Measurements from ENCODE around the gene CHSY1. TPM values are rescaled to one million over a fixed set of nuclear protein-coding genes. Genes with fewer than 3 reads are reported as not detected.

Gene CHSY1
- total and polyA plus RNA-seq, 2 of the 13 experiments (the other 11 are each of a cell fraction or from before 2014, with no cell fraction given) = 13.3 to 13.7 TPM

DNA sequence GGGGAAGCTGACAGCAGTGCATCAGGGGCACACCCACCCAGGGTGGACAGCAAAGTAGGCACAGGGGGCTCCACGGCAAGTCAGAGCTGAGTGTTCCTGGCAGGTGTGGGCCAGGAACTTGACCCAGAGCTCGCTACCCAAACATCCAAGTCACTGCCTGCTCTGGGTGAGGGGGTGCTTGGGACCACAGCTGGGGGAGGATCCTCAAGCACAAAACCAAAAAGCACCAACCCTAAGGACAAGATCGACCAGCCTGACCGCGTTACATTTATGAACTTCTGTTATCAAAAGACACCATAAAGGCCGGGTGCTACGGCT, 101.2 kb downstream of the CHSY1 start:
- intact Hi-C loops (cut with micrococcal nuclease; ENCODE audit: unreplicated experiment) = no loop called here
- no peak for ATAC-seq
- 81% methylated on average over 6 of the region's 7 CpGs for WGBS (ENCODE audit: low lambda C conversion rate)
- in situ Hi-C loops (cut with HindIII; ENCODE audit: extremely low pct_ligation_motif_present, low pct_unique_long_range_greater_than_20kb) = no loop called here
- no peaks in the 10 kb centered on the region for H3K79me2 ChIP-seq (ENCODE audit: insufficient read depth, low read length)
- no peak overlapping the region for H3K4me2 ChIP-seq (ENCODE audit: low read depth, low read length)
- ChIA-PET POLR2A (no interaction called here), CTCF (ENCODE audit: low intra/inter-chr PET ratio, low total read pairs) (no interaction called here)
- no peak overlapping the region for H2AFZ ChIP-seq (ENCODE audit: low read length)
- FAIRE-seq = no peak
- no peak overlapping the region for H3K9ac ChIP-seq (ENCODE audit: insufficient read depth, low read depth, low read length)
- no peaks in the 10 kb centered on the region for H3K9me3 ChIP-seq (ENCODE audit: low read length)
- no peak overlapping the region for H3K27ac ChIP-seq (ENCODE audit: extremely low read length, insufficient read depth, low read length)
- TF ChIP-seq ATRX (CRISPR knock-in tag; IDR thresholded peaks at IDR 0.05; ENCODE audit: borderline replicate concordance) (no peak), NR2F6 (IDR thresholded peaks at IDR 0.05) (no peak), NR2F6 (CRISPR knock-in tag; IDR thresholded peaks at IDR 0.05) (no peak), ZNF737 (CRISPR knock-in tag; IDR thresholded peaks at IDR 0.05; ENCODE audit: borderline replicate concordance) (no peak), ZNF768 (CRISPR knock-in tag; IDR thresholded peaks at IDR 0.05) (no peak), NFIB (CRISPR knock-in tag; IDR thresholded peaks at IDR 0.05; ENCODE audit: borderline replicate concordance) (no peak), ZNF570 (CRISPR knock-in tag; IDR thresholded peaks at IDR 0.05; ENCODE audit: borderline replicate concordance) (no peak), ZNF446 (CRISPR knock-in tag; IDR thresholded peaks at IDR 0.05) (no peak), HES4 (CRISPR knock-in tag; IDR thresholded peaks at IDR 0.05; ENCODE audit: borderline replicate concordance) (no peak), KLF6 (CRISPR knock-in tag; IDR thresholded peaks at IDR 0.05) (no peak)
- TF ChIP-seq, protein P1, sequence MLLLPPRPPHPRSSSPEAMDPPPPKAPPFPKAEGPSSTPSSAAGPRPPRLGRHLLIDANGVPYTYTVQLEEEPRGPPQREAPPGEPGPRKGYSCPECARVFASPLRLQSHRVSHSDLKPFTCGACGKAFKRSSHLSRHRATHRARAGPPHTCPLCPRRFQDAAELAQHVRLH (CRISPR knock-in tag; IDR thresholded peaks at IDR 0.05; ENCODE audit: borderline replicate concordance, low read depth) = no peak
- TF ChIP-seq, protein P2, sequence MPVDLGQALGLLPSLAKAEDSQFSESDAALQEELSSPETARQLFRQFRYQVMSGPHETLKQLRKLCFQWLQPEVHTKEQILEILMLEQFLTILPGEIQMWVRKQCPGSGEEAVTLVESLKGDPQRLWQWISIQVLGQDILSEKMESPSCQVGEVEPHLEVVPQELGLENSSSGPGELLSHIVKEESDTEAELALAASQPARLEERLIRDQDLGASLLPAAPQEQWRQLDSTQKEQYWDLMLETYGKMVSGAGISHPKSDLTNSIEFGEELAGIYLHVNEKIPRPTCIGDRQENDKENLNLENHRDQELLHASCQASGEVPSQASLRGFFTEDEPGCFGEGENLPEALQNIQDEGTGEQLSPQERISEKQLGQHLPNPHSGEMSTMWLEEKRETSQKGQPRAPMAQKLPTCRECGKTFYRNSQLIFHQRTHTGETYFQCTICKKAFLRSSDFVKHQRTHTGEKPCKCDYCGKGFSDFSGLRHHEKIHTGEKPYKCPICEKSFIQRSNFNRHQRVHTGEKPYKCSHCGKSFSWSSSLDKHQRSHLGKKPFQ (CRISPR knock-in tag; IDR thresholded peaks at IDR 0.05; ENCODE audit: insufficient replicate concordance) = no peak
- TF ChIP-seq, protein P3, sequence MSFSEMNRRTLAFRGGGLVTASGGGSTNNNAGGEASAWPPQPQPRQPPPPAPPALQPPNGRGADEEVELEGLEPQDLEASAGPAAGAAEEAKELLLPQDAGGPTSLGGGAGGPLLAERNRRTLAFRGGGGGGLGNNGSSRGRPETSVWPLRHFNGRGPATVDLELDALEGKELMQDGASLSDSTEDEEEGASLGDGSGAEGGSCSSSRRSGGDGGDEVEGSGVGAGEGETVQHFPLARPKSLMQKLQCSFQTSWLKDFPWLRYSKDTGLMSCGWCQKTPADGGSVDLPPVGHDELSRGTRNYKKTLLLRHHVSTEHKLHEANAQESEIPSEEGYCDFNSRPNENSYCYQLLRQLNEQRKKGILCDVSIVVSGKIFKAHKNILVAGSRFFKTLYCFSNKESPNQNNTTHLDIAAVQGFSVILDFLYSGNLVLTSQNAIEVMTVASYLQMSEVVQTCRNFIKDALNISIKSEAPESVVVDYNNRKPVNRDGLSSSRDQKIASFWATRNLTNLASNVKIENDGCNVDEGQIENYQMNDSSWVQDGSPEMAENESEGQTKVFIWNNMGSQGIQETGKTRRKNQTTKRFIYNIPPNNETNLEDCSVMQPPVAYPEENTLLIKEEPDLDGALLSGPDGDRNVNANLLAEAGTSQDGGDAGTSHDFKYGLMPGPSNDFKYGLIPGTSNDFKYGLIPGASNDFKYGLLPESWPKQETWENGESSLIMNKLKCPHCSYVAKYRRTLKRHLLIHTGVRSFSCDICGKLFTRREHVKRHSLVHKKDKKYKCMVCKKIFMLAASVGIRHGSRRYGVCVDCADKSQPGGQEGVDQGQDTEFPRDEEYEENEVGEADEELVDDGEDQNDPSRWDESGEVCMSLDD (CRISPR knock-in tag; IDR thresholded peaks at IDR 0.05; ENCODE audit: borderline replicate concordance) = no peak
- H3K36me3 ChIP-seq (replicated peaks in 1 of 2; ENCODE audit: control insufficient read depth in 1 of 2, insufficient read depth in 2 of 2, low read length in 2 of 2) = no peaks in the 10 kb centered on the region
- no TSS peak for BruUV-seq (replicated peaks)
- H3K4me3 ChIP-seq (replicated peaks in 1 of 3; ENCODE audit: insufficient read depth in 1 of 3, low read depth in 2 of 3, low read length in 3 of 3) = no peak overlapping the region
- peaks cover 0 to 6% of the 10 kb centered on the region in 2 experiments; a peak in 3 of 5 replicates for H3K27me3 ChIP-seq (ENCODE audit: control insufficient read depth in 1 of 2, insufficient read depth in 2 of 2, low read length in 2 of 2)
- H4K20me1 ChIP-seq (ENCODE audit: insufficient read depth, low read length) = no peaks in the 10 kb centered on the region
- H3K4me1 ChIP-seq (ENCODE audit: insufficient read depth, low read length) = peaks cover 21% of the 10 kb centered on the region
- no peak for DNase-seq (ENCODE audit: low spot score)

Measured in HepG2 (cell line).